Peyer's patch (tissue), 4 donors: ENCODE data around the gene HYDIN.
"Not testable (repeated sequence)": the region's sequence is repeated elsewhere in the genome, so short reads cannot be mapped to it uniquely, and the experiment has no call there.

Source experiments
- POLR2A ChIP-seq, 2 donors: fragments of 450-650 bp; IDR thresholded peaks; one replicate each; pipeline ENCODE4 v1.5.1; 2017; ENCODE audit warnings: antibody characterized with exemption in 2 of 2, mild to moderate bottlenecking in 2 of 2, moderate library complexity in 2 of 2
- TF ChIP-seq, protein P1 (sequence below), 6 experiments: fragments of 450-650 bp in 4 of 6; fragments of 200-600 bp in 2 of 6; sonication (generic) in 1 of 6; IDR thresholded peaks; one replicate each; pipeline ENCODE4 v1.5.1; 2017 to 2019; ENCODE audit warnings: antibody characterized with exemption in 6 of 6, mild to moderate bottlenecking in 3 of 6, moderate library complexity in 1 of 6

DNA sequence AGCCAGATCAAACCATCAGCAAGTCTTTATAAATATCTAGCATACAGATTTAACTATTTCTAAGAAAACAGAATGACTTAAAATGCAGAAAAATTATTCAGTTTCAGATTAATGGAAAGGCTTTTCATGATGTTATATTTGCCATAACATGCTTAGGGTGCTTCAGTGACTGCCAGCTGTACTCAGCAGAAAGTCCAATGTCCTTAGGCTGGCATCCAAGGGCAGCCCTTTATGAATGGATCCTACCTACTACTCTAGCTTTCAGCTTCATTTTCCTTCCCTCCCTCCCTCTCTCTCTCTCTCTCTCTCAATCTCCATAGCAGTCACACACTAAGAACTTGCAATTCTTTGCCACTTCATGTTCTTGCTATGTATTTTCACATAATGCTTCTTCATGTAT lies 124.6 kb downstream of the HYDIN start:
- not testable (repeated sequence) for TF ChIP-seq POLR2A (IDR thresholded peaks at IDR 0.05)
- TF ChIP-seq, protein P1, sequence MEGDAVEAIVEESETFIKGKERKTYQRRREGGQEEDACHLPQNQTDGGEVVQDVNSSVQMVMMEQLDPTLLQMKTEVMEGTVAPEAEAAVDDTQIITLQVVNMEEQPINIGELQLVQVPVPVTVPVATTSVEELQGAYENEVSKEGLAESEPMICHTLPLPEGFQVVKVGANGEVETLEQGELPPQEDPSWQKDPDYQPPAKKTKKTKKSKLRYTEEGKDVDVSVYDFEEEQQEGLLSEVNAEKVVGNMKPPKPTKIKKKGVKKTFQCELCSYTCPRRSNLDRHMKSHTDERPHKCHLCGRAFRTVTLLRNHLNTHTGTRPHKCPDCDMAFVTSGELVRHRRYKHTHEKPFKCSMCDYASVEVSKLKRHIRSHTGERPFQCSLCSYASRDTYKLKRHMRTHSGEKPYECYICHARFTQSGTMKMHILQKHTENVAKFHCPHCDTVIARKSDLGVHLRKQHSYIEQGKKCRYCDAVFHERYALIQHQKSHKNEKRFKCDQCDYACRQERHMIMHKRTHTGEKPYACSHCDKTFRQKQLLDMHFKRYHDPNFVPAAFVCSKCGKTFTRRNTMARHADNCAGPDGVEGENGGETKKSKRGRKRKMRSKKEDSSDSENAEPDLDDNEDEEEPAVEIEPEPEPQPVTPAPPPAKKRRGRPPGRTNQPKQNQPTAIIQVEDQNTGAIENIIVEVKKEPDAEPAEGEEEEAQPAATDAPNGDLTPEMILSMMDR (IDR thresholded peaks at IDR 0.05) = not testable (repeated sequence)
